ENCODE results near the gene UBLCP1. TPM values are rescaled to one million over a fixed set of nuclear protein-coding genes. Genes with fewer than 3 reads are reported as not detected.

The UBLCP1 gene
- total and polyA plus RNA-seq, 2 donors (not counting 1 experiment from before 2014, with no cell fraction given) = 9.6 to 25.1 TPM

- peak; percentile 84 for DNase-seq
- intact Hi-C loops (cut with micrococcal nuclease) = loop anchor here (1.0 to 10.0 kb wide), 13 partner anchors 18 to 784 kb away; partner anchors contain the start of genes ADRA1B, PWWP2A, RNF145 and TTC1
- no peak for TF ChIP-seq CTCF (IDR thresholded peaks at IDR 0.05)
- TF ChIP-seq EZH2 (IDR thresholded peaks at IDR 0.05; ENCODE audit: borderline replicate concordance, insufficient read depth, low read depth, low read length, poor library complexity, severe bottlenecking) = no peak
- Mint-ChIP-seq H3K27me3 (no peaks in the 10 kb centered on the region), H3K4me1 (peaks cover 66% of the 10 kb centered on the region), H3K4me3 (peak overlapping the region; percentile 93), H3K9me3 (ENCODE audit: insufficient read depth) (no peaks in the 10 kb centered on the region), H3K27ac (peak overlapping the region; percentile 98)
- Histone ChIP-seq H3K9me3 (ENCODE audit: control extremely low read depth in 1 of 3, control insufficient read depth in 2 of 3, insufficient read depth in 1 of 3, low read length in 2 of 3) (no peaks in the 10 kb centered on the region), H3K79me2 (ENCODE audit: control insufficient read depth, insufficient read depth, low read length) (peaks cover 4% of the 10 kb centered on the region), H3K27me3 (replicated peaks in 1 of 4; ENCODE audit: control extremely low read depth in 1 of 4, control insufficient read depth in 3 of 4, insufficient read depth in 4 of 4, low read length in 3 of 4) (no peaks in the 10 kb centered on the region), H4K20me1 (ENCODE audit: control insufficient read depth, insufficient read depth, low read length, poor library complexity, severe bottlenecking) (no peaks in the 10 kb centered on the region), H3K27ac (ENCODE audit: low read length in 2 of 2) (peak overlapping the region; percentile 92 to 93), H3K9ac (ENCODE audit: low read length) (peak overlapping the region; percentile 72), H2AFZ (ENCODE audit: insufficient read depth, low read depth, low read length, poor library complexity, severe bottlenecking) (peak overlapping the region; percentile 51), H3K4me3 (ENCODE audit: control extremely low read depth in 1 of 5, extremely low read depth in 1 of 5, insufficient read depth in 1 of 5, low read depth in 2 of 5, low read length in 4 of 5) (peak overlapping the region in 2 of 5 experiments; percentile 59 to 65), H3K36me3 (replicated peaks in 1 of 2; ENCODE audit: control extremely low read depth in 1 of 2, control insufficient read depth in 1 of 2, extremely low read depth in 1 of 2, insufficient read depth in 2 of 2, low read length in 1 of 2) (no peaks in the 10 kb centered on the region), H3K4me1 (ENCODE audit: control insufficient read depth in 2 of 2, insufficient read depth in 2 of 2, low read length in 2 of 2) (peaks cover 55 to 71% of the 10 kb centered on the region in 2 donors), H3K4me2 (replicated peaks; ENCODE audit: low read depth, low read length, poor library complexity, severe bottlenecking) (peak overlapping the region; percentile 93)
- 7% methylated on average over 2 of the region's 6 CpGs for WGBS (ENCODE audit: insufficient coverage)
- ChIA-PET POLR2A (interaction anchor here (0.8 to 0.9 kb wide), 2 partner anchors 95 to 786 kb away, joined by 3 read pairs; partner anchors contain the start of gene PWWP2A), CTCF (interaction anchor here (0.9 to 2.7 kb wide), 17 partner anchors 9 to 654 kb away, joined by 3 to 20 read pairs (median 4); no protein-coding TSS in a partner anchor)
- peak; percentile 71 for ATAC-seq (ENCODE audit: low read depth)
Observed at GRCh38 chr5:159332800-159333544, 69.9 kb downstream of the UBLCP1 start.

GRCh38 chr5:159333545-159333925, 70.4 kb downstream of the UBLCP1 start:
- no peak for ATAC-seq (ENCODE audit: low read depth)
- H3K4me2 ChIP-seq (replicated peaks; ENCODE audit: low read depth, low read length, poor library complexity, severe bottlenecking) = peak overlapping the region; percentile 93

More at GRCh38 chr5:159333545-159333925, 70.4 kb downstream of the UBLCP1 start:
- Mint-ChIP-seq H3K27ac (peak overlapping the region; percentile 79), H3K27me3 (no peaks in the 10 kb centered on the region), H3K4me1 (peaks cover 71% of the 10 kb centered on the region), H3K9me3 (ENCODE audit: insufficient read depth) (no peaks in the 10 kb centered on the region), H3K4me3 (no peak overlapping the region)
- Histone ChIP-seq H4K20me1 (ENCODE audit: control insufficient read depth, insufficient read depth, low read length, poor library complexity, severe bottlenecking) (no peaks in the 10 kb centered on the region), H3K27ac (ENCODE audit: low read length in 2 of 2) (peak overlapping the region; percentile 92 to 93), H3K9ac (ENCODE audit: low read length) (no peak overlapping the region), H3K4me1 (ENCODE audit: control insufficient read depth in 2 of 2, insufficient read depth in 2 of 2, low read length in 2 of 2) (peaks cover 60 to 77% of the 10 kb centered on the region in 2 donors), H2AFZ (ENCODE audit: insufficient read depth, low read depth, low read length, poor library complexity, severe bottlenecking) (no peak overlapping the region), H3K36me3 (replicated peaks in 1 of 2; ENCODE audit: control extremely low read depth in 1 of 2, control insufficient read depth in 1 of 2, extremely low read depth in 1 of 2, insufficient read depth in 2 of 2, low read length in 1 of 2) (no peaks in the 10 kb centered on the region), H3K9me3 (ENCODE audit: control extremely low read depth in 1 of 3, control insufficient read depth in 2 of 3, insufficient read depth in 1 of 3, low read length in 2 of 3) (no peaks in the 10 kb centered on the region), H3K79me2 (ENCODE audit: control insufficient read depth, insufficient read depth, low read length) (peaks cover 4% of the 10 kb centered on the region), H3K27me3 (replicated peaks in 1 of 4; ENCODE audit: control extremely low read depth in 1 of 4, control insufficient read depth in 3 of 4, insufficient read depth in 4 of 4, low read length in 3 of 4) (no peaks in the 10 kb centered on the region), H3K4me3 (ENCODE audit: control extremely low read depth in 1 of 5, extremely low read depth in 1 of 5, insufficient read depth in 1 of 5, low read depth in 2 of 5, low read length in 4 of 5) (no peak overlapping the region)
- WGBS (ENCODE audit: insufficient coverage) = no CpG with 5 or more reads among the region's 1 CpG
- DNase-seq = no peak
- ChIA-PET CTCF (interaction anchor here (0.9 to 2.7 kb wide), 10 partner anchors 8 to 653 kb away, joined by 3 to 20 read pairs (median 3); no protein-coding TSS in a partner anchor), POLR2A (no interaction called here)
- intact Hi-C loops (cut with micrococcal nuclease) = loop anchor here (2.0 to 10.0 kb wide), 12 partner anchors 17 to 784 kb away; partner anchors contain the start of genes ADRA1B, PWWP2A, RNF145 and TTC1
- TF ChIP-seq EZH2 (IDR thresholded peaks at IDR 0.05; ENCODE audit: borderline replicate concordance, insufficient read depth, low read depth, low read length, poor library complexity, severe bottlenecking) (no peak), CTCF (IDR thresholded peaks at IDR 0.05) (no peak)
